GM18870 (cell line): ENCODE measurements around the gene AMBP.

Experiments used
- ATAC-seq: cut with Tn5 transposase; IDR thresholded peaks from one replicate; pipeline ENCODE4 v1.9.1; 2021; ENCODE audit warnings: moderate library complexity; ENCODE audit not compliant: unreplicated experiment

The AMBP gene

DNA sequence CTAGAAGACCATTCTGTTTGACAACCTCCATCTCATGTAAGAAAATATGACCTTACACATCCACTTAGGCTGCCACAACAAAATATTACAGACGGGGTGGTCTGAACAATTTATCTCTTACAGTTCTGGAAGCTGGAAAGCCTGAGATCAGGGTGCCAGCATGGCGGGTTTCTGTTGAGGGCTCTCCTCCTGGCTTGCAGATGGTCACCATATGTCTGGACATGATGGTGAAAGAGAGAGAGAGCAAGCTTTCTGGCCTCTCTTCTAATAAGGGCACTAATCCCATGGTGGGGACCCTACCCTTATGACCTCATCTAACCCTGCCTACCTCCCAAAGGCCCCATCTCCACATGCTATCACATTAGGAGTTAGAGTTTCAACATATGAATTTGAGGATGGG lies 66.0 kb downstream of the AMBP start:
- no peak for ATAC-seq

GRCh38 chr9:114011313-114011712 lies 66.8 kb downstream of the AMBP start:
- ATAC-seq, result no peak
